Measurements from ENCODE around the gene GCNT4.
"Not testable (repeated sequence)": the region's sequence is repeated elsewhere in the genome, so short reads cannot be mapped to it uniquely, and the experiment has no call there.

GCNT4 gene, protein sequence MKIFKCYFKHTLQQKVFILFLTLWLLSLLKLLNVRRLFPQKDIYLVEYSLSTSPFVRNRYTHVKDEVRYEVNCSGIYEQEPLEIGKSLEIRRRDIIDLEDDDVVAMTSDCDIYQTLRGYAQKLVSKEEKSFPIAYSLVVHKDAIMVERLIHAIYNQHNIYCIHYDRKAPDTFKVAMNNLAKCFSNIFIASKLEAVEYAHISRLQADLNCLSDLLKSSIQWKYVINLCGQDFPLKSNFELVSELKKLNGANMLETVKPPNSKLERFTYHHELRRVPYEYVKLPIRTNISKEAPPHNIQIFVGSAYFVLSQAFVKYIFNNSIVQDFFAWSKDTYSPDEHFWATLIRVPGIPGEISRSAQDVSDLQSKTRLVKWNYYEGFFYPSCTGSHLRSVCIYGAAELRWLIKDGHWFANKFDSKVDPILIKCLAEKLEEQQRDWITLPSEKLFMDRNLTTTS

DNA sequence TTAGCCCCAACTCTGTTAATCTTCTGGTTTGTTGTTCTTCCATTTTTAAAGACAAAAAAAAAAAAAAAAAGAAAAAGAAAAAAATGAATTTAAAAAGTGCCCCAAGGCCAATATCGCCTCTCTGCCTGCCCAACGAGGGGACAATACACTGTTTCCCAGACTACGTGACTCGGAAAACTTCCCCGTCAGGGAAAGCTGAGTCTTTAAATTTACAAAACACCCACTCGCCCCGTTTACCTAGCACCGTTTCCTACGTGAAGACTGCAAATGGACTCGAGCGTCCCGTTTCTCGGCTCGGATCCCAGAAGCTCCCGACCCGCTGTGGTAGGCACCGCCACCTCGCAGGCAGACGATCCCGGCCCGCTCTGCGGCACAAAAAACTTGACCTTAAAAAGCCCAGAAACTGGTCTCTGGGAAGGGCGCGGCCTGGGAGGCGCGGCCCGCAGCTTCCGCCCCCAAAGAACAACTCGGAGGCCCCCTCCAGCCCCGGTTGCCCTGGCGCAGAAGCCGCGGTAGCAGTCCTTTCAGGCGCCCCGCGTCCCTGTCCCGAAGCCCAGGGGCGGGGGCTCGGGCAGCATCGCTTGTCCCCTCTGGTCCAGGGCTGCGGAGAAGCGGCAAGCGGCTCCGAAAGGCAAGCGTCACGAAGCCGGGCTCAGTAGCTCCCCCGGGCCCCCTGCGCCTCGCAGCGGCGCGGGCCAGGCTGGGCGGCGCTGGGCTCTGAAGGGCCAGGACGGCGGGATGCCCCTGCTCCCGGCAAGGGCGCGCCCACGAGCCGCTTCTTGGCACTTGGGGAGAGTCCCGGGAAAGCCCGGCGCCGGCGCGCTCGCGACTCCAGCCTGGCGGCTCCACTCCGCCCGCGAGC, at the start of gene GCNT4:
TSS of gene GCNT4 (minus strand) at position 367 of the 862 bp plus-strand sequence. CDS start 22,521 bp downstream, outside the sequence.
- DNase-seq (ENCODE audit: low read depth) = peak; percentile 20

DNA sequence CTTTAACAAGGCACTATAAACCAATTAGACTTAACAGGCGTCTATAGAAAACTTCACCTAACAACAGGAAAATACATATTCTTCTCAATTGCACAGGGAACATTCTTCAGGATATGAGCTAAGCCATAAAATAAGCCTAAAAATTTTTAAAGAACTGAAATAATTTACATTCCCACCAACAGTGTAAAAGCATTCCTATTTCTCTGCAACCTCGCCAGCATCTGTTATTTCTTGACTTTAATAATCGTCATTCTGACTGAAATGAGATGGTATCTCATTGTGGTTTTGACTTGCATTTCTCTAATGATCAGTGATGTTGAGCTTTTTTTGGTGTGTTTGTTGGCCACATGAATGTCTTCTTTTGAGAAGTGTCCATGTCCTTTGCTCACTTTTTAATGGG, 43.6 kb upstream of the GCNT4 start:
- DNase-seq (ENCODE audit: low read depth) = not testable (repeated sequence)

DNA sequence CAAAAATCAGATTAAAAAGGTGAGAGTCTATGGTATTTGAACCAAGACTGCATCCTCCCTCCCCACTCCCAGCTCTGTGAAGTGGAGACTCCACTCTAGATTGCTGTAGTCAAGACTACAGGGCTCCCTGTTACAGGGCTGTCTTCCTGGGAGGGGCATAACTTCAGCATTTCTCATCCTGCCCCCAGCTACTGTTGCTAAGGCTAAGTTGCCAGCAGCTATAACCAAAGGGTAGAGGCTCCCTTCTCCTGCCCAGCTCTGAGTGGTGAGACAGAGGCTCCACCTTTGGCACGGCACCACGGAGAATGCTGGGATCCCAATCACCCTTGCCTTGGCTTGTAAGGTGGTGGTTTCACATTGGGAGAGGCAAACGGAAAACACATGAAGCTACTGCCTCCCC, 39.2 kb upstream of the GCNT4 start:
- DNase-seq (ENCODE audit: low read depth) = no peak

DNA sequence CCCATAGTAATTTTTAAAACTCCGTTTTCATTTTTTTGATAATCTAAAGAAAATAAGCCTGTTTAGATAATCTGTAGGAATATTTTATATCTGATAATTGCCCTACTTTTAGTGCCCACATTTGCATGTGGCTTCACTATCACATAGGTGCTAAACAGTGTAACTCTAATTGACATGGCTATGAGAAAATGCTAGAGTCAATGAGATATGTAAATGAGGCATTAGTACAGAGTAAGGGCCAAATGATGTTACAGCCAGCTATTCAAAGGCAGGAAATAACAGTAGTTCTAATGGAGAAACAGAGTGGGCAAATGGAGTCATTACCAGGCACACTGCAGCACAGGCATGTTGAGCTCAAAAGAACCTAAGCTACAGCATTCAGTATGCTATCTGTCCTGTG, 37.3 kb upstream of the GCNT4 start:
- no peak for DNase-seq (ENCODE audit: low read depth)

DNA sequence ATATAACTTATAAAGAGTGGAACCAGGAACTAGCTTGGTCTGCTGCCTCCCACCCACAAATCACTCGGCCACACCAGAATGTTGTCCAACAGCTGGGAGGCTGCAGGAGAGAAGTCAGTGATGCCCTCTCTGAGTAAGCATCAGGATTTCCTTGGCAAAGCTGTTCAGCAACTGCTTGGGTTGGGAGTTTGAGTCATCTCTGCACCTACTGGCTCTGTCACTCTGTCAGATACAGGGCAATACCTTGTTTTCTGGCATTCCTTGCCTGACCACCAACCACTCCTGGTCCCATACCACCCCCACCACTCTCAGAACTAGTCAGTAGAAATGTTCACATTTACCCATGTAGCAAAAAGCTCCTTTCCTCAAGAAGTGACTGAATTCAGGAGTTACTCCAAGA, 36.8 kb upstream of the GCNT4 start:
- DNase-seq (ENCODE audit: low read depth) = no peak

DNA sequence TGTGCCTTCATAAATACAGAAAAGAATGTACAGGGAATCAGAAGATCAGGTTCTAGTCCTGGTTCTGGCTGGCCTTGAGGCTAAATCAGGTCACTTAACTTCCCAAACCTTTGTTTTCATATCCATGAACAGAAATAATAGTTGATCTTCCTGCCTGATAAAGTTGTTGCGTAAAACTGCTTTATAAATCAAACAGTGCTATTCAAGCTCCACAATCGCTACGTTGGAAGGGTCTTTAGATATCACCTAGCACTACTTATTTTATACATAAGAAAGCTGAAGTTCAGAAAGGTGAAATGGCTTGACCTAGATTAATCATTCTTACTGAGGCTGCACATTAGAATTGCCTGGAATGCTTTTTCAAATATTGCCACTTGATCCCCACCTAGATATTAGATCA, 36.3 kb upstream of the GCNT4 start:
- DNase-seq (ENCODE audit: low read depth) = no peak

DNA sequence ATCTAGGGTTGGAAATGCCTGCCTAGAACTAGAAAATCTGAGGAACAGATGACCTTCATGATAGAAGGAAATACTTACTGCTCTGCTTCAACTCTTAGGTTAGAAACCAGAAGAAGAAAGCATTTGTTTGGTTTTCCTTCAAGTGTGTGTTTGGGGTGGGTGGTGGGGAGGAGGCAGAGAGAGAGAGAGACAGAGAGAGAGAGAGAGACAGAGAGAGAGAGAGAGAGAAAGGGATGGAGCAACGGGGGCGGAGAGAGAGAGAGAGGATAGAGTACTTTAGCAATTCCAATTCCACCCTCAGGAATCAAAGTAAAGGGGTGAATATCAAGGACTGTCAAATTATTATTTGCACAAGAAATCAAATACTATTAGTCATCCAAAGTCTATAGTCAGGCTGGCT, 29.2 kb upstream of the GCNT4 start:
- DNase-seq (ENCODE audit: low read depth) = no peak

DNA sequence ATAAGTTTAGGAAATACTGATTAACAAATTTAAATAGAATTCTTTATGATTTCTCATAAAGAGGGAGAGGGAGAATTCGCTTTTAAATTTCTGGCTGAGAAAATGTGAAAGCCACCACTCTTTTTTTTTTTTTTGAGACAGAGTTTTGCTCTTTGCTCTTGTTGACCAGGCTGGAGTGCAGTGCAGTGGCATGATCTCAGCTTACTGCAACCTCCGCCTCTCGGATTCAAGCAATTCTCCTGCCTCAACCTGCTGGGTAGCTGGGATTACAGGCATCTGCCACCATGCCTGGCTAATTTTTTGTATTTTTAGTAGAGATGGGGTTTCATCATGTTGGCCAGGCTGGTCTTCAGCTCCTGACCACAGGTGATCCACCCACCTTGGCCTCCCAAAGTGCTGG, 27.0 kb upstream of the GCNT4 start:
- DNase-seq (ENCODE audit: low read depth) = not testable (repeated sequence)

DNA sequence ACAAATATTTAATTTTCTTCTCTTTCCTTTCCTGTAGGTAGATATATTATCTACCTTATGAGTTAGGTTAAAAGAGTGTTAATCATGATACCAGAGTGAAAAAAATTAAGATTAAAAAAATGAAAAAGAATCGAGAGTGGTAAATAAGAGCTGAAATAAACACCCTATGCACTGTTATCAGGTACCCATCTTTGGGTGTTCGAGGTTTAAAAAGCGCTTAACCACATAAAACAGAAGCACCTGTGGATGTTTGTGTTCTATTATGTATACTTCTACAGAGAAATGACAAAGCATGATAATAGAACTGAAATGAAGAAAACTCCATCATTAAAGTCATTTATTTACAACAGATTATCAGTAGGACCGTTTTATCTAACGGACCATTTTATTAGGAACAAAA, 25.7 kb upstream of the GCNT4 start:
- no peak for DNase-seq (ENCODE audit: low read depth)

DNA sequence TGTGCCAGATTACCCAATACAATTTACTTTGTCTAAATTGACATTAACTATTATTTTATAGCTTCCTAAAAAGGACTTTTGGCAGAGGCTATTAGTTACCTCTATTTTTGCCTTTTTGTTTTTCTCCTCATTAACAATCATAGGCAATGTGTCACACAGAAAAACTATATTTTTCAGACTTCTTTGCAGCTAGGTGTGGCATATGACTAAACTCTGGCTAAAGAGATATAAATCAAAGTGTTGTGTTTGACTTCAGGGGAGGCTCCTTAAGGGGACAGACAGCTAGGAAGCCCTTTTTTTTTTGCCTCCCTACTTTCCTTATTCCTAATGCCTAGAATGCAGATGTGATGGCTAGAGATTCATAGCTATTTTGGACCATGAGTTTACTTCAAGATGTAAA, 19.7 kb upstream of the GCNT4 start:
- no peak for DNase-seq (ENCODE audit: low read depth)

DNA sequence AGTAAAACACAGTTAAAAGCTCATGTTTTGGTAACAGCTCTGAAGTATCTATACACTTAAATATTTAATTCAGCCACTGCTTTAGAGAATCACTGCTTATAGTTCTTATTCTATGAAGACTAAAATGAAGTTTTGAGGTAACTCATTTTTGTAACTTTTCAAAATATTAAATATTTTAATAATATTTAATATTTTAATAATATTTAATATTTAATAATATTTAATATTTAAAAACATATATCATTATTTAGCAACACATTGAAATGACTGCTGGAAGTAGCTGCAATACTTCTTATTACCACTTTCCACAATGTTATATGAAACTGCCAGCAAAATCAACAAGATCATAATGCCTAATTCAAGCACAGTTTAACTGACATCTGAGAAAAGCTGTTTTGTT, 18.7 kb upstream of the GCNT4 start:
- no peak for DNase-seq (ENCODE audit: low read depth)

DNA sequence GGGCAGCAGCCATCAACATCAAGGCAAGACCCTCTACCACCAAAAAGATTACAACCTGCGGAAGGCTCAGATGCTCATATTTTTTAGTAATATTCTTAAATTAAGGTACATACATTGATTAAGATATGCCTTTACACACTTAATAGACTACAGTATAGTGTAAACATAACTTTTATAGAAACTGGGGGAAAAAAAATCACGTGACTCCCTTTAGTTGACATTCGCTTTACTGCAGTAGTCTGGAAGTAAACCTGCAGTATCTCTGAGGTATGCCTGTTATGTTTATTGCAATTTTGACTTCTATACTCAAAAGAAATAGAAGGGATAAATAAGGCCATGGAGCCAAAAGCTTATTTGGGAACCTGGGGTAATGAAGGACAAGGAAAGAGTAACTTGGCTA, 15.1 kb upstream of the GCNT4 start:
- DNase-seq (ENCODE audit: low read depth) = no peak

DNA sequence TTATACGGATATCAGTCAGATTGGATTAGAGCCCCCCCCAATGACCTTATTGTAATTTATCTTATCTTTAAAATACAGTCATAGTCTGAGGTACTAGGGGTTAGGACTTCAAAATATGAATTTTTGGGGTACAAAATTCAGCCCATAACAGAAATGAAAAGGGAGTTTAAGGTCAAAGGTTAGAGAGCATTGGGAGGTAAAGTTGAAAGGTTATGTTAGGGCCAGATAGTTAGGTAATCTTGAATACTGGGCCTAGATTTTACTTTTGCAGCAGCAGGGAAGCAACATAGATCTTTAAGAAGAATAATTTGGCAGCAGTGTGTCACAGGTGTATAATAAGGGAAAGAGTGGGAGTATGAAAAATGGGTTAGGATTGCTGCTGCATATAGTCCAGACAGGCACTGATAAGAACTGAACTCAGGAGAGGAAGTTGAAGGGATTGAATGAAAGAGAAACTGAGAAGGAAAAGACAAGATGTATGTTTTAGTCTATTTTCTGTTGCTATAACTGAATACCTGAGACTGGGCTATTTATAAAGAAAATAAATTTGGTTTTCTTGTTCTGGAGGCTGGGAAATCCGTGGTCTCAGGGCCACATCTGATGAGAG, 10.7 kb upstream of the GCNT4 start:
- DNase-seq (ENCODE audit: low read depth) = no peak

DNA sequence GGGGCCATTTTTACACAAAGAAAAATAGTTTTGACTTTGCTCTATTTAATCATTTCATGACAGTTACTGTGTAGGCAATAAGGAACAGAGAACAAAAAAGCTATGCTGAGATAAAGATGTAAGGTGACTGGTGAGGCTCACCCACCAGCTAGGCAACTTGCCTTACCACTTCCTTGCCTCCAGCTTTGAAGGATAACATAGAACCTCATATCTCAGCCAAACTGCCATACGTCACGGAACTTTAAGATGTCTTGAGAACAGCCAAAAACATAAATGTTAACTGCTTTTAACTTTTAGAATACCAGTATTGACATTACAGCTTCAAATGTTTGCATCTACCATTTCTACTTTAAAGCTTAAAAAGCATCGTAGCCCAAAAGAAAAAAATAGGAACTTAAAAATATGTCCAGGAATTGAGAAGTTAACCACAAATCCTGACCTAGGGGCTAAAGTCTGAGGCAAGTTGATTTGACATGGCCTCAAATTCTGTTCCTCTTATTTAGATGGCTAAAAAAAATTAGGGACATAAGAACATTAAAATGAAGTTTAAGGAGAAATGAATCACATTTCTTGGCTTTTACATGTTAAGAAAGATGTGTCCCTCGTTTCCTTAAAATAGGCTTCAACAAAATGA, 7.7 kb upstream of the GCNT4 start:
- no peak for DNase-seq (ENCODE audit: low read depth)

DNA sequence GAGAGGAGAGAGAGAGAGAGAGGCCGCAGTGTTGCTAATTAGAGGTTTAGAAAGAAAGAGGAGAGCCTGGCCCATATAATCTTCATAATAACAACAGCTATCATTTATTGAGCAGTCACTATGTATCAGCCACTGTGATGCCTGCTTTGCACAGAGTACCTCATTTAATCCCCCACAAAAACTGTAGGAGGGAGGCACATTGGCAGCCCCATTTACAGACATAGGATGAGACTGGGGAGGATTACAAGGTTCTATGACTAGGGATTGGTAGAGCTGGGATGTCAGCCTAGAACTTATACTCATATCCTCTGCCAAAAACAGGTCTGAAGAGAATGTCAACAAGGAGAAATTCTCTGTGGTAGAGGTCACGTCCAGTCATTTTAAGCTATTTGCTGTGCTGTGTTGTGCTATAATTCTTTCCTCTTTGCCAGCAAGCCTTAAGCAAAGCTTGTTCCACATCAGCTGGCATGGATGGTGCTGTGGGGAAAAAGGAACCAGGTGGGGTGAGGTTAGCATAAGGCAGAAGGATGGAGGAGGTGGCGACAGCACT, 6.7 kb upstream of the GCNT4 start:
- DNase-seq (ENCODE audit: low read depth) = no peak

DNA sequence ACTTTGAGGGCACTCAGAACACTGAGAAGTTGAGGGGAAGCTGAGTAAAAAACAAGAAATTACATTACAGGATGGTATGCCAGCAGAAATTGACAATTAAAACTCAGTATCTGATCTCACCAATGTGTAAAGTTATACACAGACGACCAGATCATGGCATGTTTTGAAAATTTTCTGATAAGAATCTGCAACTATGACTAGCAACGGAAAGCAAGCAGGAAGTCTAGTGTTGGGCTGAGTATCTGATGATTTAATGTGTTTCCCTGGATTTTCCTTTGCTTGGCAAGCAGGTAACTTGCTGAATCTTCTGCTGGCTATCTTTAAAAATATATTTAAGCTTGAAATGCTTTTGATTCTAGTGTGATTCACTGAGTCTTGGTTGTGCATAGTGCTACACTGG, 5.2 kb upstream of the GCNT4 start:
- DNase-seq (ENCODE audit: low read depth) = no peak

DNA sequence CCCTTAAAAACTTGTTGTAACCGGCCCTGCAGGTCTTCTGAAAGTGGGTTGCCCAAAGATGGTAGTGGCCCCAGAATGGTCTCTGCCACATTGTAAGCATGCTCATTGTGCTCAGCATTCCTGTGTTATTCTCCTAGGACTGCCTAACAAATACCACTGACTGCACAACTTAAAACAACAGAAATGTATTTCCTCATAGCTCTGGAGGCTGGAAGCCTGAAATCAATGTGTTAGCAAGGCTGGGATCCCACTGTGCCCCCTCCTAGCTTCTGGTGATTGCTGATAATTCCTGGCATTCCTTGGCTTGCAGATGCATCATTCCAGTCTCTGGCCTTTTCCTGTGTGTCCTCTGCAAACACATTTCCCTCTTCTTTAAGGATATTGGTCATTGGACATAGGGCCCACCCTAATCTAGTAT, 3.4 kb upstream of the GCNT4 start:
- DNase-seq (ENCODE audit: low read depth) = no peak

DNA sequence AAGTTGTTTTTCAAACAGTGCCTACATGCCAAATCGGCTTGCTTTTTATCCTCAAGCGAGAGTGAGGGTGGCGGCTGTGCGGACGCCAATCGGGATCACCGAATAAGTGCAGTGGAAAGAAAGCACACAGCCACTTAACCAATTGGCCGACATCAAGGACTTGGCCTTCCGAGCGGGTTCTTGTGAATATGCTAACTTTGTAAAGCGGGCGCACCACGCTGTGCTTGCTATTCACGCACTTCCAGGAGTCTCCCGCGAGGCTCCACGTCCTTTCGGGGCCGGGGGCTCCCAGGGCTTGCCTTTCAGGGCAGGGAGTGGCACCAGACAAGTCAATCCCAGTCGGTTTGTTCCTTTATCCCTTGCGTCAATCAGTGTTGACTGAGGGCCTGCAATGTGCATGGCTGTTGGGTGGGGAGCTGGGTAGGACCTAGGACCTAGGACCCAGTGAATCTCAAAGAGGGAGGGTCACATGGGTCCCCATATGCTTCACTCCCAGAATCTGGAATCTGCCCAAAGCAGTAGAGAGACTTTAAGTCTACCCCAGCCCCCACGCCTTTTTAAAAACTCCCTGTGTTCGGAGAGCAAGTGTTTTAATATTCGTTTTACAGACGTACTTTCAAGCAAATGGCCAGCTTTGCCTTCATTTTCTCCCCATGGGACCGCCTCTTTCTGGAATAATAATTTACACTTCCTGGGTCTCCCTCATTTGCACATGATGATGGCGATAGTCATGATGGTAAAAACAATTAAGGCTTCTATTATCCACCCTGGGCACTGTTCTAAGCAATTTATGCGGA, 2.0 kb upstream of the GCNT4 start:
- no peak for DNase-seq (ENCODE audit: low read depth)

DNA sequence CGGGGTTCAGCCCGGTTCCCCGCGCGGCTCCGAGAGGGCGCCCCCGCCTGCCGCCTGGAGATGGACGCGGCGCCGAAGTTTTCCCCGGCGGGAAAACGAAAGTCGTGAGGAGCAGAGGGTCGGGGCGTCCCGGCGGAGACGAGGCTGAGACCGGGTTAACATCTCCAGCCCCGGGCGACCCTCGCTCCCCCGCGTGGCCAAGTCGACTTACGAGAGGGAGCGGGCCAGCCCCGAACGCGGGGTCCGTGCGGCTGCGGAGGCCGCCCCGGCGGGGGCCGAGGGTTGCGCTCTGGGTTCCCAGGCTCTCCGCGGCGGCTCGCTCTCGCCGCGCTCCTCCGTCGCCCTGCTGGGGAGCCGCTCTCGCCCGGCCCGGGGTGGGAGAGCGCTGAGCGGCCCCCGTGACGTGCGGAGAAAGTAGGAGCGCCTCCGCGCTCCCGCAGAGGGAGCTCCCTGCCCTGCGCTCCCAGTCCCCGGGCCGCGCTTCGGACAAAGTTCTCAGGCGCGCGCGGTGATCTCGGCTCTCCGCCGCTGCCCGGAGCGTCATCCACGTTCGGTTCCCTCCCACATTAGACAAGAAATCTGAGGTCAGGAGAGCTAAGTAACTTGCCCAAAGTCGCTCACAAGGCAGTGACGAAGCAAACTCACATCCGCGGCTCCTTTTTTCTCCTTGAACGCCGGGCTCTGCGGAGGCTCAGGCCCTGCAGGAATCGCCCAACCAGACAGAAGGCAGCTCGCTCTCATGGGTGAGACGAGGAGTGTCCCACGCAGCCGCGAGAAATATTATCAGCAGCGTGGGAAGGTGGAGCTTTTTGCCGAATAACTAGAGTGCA, 1.2 kb upstream of the GCNT4 start:
- peak; percentile 25 for DNase-seq (ENCODE audit: low read depth)

DNA sequence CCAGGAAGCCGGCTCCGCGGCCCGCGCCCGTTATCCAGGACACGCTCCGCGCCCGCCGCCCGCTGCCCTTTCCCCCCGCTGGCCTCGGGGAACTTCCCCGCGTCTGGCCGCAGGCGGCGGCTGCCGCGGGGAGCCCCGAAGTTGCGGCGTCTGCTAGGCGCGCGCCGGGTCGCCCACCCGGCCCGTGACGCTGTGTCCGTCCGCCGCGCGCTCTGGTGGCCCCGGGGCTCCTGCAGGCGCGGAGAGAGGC, 621 bp upstream of the GCNT4 start:
- no peak for DNase-seq (ENCODE audit: low read depth)

Measured in stimulated activated CD8-positive, alpha-beta memory T cell treated with anti-CD3 and anti-CD28 coated beads, Interleukin-4, amount 100 ng/mL, for 24 hours (primary cell).